Islet precursor cell (in vitro differentiated cells): ENCODE results near the gene CASD1.

ENCODE experiments used
- DNase-seq: peaks from one replicate; pipeline ENCODE4 v3.0.0-alpha.2; 2018

Gene CASD1

DNA sequence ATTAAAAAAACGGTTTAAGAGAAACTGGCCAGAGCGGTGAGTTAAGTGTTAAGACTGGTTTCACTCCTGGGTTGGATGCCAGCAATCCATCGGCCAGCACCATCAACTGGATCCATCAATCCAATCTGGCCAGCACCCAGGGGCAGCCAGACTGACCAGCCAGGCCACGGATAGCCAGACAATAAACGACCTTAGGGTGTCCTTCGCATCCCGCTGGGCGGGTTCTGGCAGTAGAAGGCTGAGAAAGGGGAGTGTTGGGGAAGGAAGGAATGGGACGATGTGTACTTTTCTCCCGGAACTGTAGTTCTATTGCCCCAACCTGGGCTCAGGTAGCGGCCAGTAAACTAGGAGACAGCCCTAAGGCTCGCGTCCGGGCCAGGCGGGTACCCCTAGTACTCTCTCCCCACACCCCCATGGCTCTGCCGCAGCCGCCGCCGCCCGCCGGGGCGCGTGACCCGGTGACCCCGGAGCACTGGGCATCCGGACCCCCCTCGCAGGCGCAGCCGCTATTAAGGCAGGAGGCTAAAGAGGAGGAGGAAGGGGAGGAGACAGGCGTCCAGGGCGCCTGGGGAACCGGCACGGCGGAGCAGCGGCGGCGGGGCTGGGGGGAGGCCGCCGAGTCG lies at the start of gene CASD1:
Gene CASD1 (plus strand): TSS at position 546 of the 623 bp plus-strand sequence. CDS start 276 bp downstream, outside the sequence.
- DNase-seq: peak; percentile 76

DNA sequence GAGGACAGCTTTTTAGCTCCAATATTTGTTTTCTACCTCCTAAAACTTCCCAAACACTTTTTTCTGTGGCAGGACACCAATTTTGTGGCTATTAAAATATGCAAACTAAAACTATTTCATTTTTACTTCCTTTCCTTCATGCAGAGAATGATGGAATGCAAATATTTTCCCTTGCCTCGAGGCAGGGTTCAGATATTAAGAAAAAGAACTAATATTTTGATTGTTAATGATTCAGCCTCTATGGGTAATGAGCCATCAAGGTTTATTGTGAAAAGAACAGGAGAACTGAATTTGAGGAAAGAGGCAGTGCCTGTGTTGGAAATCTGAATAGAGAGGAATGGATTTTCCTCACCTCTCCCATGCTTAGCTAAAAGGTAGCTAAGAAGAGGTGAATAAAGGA lies 43.1 kb upstream of the CASD1 start:
- no peak for DNase-seq

DNA sequence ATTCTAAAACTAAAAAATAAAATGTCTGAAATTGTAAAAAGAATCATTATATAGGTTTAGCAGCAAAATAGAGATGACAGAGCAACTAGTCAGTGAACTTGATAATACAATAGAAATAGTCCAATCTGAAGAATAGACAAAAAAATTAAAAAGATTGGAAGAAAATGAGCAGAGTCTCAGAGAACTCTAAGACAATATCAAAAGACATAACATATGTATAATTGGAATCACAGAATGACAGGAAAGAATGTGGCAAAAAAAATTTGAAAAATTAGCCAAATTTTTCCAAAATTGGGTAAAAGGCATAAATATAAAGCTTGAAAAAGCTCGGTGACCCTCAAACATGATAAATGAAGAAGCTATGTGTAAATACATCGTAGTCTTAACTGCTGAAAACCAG lies 38.0 kb upstream of the CASD1 start:
- no peak for DNase-seq

DNA sequence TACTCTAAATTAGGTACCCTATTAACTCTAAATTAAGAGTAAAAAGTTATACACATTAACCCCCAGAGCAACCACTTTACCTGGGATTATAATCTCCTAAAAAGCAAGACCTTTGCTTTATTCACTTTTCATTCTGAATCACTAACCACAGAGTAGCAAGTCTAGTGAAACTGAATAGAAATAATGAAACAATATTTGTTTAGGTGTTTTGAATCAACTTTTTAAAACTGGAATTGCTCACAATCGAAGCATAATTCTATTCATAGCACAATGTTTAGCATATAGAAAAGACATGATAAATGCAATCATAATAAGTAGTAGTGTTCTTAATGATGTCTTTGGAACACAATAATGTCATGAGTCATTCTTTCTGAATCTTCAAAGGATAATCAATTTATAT lies 37.0 kb upstream of the CASD1 start:
- no peak for DNase-seq

DNA sequence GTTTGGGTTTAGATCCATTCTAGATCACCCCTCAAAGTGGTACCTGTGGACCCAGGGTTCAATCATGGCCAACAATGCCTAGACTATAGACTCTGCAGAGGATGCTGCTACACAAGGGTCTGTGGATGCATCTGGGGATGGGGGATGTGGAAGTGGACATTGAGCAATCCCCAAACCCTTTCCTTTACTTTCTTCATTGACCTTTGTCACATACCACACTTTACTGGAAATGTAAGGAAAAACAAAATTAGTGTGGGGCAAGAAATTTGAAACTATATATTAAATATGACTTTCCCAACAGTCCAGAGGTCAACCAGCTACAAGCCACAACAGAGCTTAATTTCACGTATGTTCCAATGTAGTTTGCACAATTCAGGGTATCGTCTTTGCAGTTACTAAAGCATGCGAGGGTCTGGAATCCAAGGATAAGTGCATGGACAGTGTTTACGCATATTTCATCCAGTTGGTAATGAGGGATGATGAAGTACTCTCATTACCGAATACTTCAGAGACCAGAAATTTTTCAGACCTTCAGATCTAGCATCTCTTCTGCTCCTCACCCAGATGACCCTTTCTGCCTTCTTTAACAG lies 33.3 kb upstream of the CASD1 start:
- DNase-seq: no peak

DNA sequence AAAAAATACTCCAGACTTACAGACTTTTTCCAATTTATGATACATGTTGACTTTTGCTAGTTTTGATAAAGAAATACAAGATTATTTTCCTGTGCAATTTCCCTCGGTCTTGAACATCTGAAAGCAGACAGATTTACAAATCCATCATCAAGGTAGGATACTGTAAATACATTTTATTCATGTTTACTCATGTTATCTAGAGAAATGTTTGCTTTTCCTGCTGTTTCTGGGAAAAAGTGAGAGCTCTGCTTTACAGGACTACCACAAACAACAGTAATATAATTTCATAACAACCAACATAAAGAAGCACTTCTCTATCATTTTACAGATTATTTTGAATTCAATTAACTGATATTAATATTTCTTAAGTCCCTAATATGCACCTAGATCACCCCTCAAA lies 31.7 kb upstream of the CASD1 start:
- no peak for DNase-seq

DNA sequence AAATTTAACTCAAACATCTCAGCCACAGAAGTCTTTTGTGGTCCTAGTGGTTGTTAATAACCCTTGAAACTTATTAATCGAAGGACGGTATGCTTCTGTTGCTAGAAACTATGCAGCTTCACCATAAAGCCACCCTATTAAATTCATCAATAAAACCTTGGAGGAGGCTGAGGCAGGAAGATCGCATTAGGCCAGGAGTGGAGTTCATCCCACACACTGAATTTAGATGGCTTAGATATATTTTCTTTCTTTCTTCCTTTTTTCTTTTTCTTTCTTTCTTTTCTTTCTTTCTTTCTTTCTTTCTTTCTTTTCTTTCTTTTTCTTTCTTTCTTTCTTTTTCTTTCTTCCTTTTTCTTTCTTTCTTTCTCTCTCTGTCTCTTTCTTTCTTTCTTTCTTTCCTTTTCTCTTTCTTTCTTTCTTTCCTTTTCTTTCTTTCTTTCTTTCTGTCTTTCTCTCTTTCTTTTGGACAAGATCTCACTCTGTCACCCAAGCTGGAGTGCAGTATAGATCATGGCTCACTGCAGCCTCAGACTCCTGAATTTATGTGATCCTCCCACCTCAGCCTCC lies 30.9 kb upstream of the CASD1 start:
- DNase-seq: no peak

DNA sequence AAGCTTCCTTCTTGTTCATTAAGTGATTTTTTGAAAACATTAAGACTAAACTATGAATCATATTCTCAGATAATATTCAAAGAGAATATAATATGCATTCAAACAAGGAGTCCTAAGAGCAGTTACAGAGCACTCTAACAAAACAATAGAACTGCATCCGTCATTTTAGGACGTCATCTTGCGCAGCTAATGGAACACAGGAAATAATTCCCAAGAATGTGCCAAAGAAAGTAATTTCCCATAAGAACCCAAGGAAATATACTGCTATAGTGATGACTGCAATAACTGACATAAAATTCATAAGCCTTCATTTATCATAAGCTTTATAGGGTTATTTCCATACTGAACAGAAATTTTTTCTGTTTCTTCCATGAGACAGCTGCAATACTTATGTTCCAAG lies 28.3 kb upstream of the CASD1 start:
- DNase-seq: no peak

DNA sequence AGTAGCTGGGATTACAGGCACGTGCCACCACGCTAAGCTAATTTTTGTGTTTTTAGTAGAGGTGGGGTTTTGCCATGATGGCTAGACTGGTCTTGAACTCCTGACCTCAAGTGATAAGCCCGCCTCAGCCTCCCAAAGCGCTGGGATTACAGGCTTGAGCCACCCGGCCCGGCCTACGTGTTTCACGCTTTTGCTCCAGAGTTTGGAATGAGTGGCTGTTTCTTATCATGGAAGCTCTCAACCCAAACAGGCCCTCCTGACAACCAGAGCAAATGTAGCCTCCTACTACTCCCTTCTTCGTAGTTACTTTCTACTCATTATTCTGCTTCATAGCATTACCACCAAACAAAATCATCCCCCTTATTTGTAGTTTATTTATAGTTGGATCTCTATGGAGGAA lies 26.8 kb upstream of the CASD1 start:
- no peak for DNase-seq

DNA sequence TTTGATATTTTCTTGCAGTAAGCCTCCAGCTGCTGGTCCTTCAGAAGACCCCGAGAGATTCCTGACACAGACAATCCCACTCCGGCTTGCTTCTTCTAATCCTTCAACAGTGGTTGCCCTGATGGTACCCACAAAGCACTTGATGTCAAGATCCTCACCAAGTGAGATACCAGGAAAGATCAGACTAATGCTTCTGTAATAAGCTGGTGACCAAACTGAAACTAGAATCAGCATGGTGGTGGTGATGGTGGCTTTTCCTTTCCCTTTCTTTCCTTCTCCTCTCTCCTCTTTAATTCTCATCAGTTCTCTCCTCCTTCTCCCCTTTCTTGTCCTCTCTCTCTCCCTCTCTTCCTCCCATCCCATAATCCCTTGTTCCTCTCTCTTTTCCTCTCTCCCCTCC lies 25.8 kb upstream of the CASD1 start:
- no peak for DNase-seq

DNA sequence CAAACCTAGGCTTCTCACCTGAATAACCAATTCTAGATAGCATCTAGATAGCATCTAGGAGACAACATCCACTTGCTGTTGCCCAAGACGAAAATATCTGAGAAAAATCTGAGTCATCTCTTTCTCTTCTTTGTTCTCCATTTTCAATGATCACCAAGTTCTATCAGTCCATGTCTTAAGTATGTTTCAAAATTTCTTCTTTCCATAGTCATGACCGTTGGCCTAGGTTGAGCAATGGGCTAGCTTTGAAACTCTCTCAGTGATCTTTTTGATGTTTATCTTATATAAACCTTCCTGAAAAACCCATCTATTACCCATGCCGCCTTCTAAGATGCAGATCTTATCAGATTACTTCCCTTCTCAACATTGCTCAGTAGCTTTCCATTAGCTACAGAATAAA lies 23.4 kb upstream of the CASD1 start:
- DNase-seq: no peak

DNA sequence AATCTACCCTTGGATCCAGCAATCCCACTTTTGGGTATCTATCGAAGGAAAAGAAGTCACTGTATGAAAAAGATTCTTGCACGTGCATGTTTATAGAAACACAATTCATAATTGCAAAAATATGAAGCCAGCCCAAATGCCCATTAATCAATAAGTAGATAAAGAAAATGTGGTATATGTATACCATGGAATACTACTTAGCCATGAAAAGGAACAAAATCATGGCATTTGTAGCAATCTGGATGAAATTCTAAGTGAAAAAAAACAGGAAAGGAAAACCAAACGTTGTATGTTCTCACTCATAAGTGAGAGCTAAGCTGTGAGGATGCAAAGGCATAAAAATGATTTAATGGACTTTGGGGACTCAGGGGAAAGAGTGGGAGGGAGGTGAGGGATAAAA lies 18.2 kb upstream of the CASD1 start:
- DNase-seq: no peak

DNA sequence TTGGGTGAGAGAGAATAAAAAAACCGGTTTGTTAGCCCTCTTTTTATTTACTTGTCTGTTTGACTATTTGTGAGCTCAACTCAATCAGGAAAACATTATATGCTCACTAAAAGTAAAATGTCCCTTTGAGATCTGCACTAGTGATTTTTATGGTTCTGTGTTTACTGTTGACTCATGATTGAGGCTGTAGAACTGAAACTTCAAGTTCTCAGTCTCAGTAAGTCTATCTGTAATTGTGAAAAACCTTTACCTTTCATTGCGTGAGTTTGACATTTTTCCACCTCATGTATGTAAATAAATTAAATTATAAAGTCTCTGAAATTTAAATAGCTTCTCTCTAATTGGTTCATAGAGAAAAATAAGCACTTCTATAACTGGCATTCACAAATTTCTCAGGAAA lies 17.0 kb upstream of the CASD1 start:
- no peak for DNase-seq

DNA sequence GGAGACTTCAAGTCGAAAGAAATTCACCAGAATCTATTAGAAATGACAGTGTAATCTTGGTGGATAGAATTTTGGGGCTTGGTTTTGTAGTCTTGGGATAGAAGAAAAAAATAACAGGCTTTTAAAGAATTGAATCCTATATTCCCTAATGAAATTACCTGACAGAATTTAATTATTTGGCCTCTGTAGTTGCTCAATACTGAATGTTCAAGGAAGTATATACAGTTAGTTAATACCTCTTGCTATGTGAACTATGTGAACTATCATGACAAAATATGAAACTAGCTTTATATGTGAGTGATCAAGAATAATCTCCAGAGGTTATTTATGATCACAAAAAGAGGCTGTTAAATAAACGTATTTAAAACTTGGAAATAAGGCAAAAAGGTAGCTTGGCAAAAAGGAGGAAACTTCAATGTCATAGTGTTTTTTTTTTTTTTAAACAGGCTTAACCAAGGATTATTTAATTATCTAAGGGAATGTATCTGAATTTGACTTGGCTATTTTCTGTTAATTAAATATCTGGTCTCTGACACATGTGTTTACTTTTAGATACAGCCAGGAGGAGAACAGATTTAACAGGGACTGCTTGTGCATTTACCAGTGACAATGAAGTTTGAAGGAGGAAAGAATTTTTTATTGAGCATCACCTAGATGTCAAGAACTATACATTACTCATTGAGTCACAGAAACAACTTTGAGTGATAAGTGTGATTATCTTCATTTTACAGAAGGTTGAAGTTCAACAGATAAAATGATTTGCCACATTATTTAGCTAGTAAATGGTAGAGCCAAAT lies 11.5 kb upstream of the CASD1 start:
- no peak for DNase-seq

DNA sequence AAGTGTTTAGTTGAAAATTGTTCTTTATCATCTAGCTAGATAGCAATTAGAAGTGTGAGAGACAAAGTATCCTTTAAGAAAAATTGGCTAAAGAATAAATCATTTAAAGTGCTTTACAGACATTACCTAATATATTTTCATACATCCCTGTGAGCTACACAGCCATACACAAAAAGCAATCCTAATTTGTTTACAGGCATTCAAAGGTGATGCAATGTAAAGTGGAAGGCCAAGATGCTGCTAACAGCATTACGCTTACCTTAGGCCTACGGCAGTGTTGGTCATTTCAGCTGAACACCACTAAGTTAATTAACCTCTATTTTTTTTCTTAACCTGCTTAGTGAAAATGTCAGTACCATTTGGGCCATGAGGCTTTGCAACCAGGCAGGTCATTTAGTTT lies 10.7 kb upstream of the CASD1 start:
- no peak for DNase-seq

DNA sequence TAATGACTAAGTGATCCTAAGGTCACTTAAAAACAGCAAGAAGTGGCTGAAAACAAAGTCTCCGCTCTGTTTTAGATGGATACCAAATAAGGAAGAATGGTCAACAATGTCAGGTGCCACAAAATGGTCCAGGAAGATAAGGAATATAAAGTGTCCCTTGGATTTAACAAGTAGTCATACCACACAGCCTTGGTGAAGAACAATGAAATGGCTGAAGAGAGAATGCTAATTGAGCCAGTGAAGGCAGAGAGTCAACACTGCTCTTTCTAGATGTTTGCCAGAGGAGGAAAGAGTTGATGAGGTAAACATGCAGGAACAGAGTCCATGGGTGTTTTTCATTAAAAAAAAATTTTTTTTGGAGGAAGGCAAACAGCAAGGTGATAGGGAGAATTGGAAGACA lies 2.1 kb upstream of the CASD1 start:
- no peak for DNase-seq

DNA sequence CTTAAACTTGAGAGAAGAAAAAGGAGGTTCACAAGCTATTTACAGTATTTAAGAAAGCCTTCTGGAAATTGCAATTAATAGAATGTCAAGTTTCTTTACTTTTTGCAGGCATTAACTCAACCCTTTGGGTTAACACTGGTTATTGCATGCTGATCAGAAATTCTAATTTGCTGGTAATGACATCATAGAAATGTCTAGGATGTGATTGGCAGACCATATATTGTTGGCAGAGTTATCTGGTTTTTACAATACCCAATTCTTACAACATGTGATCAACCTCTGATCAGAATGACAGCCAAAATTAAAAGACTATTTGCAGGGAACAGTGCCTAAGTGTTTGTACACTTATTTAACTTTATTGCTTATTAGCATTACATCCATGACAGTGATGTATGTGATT lies 1.6 kb upstream of the CASD1 start:
- DNase-seq: no peak

DNA sequence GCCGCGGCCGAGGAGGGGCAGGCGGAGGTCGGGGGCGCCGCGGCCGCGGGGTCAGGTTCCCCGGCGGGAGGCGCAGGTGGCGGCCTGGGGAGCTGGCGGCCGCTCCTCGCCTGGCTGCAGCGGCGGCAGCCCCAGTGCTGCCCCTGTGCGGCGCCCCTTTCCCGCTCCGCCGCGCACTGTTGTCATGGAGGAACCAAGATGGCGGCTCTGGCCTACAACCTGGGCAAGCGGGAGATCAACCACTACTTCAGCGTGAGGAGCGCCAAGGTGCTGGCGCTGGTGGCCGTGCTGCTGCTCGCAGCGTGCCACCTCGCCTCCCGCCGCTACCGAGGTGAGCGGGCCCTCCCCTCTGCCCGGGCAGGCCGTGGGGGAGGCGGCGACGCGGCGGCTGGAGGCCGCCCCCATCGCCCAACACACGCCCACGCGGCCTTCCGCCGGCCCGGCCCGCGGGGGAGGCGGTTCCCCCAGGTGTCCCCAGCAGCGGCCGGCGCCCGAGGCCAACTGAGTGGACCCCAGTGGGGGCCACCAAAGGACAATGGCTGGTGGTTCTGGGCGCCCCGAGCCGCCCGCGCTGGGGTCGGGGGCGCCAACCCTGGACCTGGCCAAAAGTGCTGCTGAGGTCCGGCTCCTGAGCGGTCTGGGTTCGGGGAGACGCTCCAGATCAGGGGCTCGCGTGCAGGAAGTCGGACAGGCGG lies 425 bp downstream of the CASD1 start:
- peak; percentile 86 for DNase-seq

DNA sequence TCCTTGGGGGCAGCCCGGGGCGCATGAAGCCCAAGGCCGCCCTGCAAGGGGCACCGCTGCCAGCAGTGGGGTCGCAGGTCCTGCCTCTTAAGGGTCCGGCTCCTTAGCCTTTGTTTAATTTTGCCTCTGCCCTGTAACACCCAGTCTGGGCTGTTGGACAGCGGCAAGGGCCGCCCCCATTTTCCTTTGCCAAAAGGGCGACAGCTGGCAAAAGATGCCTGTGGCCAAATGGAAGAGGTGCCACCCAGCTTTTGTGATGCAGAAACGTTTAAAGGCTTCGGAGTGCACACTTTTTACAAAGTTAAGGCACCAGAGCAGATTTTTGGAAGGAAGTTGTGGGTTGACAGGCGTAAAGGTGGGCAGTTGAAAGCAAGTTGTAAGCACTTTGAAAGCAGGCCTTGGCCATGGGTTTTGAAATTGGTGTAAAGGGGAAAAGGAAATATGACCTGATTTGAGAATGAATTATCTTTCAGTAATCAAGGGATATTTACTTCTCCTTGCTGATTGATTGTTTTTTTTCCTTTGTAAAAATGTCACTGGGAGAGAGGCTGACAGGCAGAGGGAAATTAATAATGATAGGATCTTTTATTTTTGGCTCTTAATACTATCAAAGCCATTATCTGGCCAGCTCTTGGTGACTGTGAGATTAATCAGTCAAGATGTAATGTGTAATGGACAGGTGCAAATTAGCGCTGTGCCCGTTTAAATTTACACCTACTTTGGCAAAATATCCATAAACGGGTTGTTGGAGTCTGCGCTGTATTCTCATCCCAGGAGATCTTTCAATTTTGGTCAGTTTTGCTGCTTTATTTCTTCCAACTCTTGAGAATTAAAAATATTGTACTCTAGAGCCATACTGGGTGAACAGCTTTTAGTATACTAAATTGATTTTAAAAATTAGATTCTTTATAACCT lies 1.2 kb downstream of the CASD1 start:
- peak; percentile 77 for DNase-seq

DNA sequence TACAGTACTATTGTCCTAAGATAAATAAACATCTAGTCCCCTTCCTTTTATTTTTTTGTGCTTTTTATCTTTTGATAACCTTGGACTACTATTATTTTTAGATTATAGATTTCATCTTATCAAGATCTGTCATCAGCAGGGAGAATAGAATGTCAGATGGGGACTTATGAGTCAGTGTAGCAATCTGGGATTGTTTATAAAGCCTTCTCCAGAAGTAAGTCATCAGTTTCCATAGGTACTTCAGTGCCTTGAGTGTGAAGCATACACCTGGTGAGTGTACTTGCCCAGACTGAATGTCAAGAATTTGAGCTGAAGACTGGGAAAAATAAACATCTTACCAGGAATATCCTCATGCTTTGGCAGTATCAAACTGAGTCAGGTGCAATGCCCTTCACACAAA lies 2.1 kb downstream of the CASD1 start:
- DNase-seq: no peak

DNA sequence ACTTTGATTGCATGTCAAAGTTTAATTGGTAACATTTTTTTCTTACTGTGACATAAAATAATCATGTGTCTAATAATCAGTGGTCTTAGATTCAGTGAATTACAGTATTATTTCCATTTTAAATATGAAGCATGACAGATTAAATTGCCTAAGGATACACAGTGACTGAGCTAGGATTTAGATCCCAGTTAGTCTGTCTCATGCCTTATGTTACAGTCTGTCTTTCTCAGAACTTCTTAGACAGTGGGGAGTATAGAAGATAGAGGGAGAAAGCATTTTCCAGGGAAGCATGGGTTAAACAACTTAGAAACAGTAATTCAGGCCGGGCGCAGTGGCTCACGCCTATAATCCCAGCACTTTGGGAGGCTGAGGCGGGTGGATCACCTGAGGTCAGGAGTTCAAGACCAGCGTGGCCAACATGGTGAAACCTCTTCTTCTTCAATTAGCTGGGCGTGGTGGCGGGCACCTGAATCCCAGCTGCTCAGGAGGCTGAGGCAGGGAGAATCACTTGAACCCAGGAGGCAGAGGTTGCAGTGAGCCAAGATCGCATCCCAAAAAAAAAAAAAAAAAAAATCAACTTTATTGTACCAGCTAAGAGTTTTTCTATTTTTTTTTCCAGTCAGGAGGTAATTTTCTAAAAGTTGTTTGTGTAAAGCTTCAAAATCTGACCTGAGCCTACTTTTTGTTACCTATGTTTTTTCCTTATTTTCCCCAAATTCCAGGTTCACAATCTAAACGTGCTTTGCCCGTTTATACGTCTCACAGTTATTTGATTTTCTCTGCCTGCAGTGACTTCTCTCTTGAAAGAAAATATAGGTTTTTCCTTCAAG lies 3.3 kb downstream of the CASD1 start:
- DNase-seq: no peak

DNA sequence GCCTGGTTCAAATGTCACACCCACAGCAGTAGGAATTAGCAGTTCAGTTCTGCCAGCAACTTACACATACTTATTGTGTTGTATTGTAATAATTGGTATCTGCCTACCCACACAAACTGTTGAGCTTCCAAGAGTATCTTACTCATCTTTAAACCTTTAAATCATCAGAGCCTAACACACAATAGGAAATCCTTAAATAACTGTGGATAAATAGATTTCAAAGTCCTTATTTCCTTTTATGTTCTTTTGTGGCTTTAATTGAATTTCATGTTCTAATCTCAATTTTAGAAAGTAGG lies 3.9 kb downstream of the CASD1 start:
- DNase-seq: no peak
